Left lung (tissue), 10 donors: Measurements from ENCODE around the gene NTRK2. TPM values are rescaled to one million over a fixed set of nuclear protein-coding genes. Genes with fewer than 3 reads are reported as not detected.

Experiments
- ATAC-seq: fragments of 200-7000 bp; cut with Tn5 transposase; one replicate; pipeline ENCODE4 v1.9.1; 2020; ENCODE audit warnings: moderate library complexity
- DNase-seq, 4 donors: peaks; one replicate each; pipeline ENCODE4 v3.0.0-alpha.2; 2013 to 2020
- H3K27ac ChIP-seq, 2 donors: fragments of 200-600 bp; sonication (generic) in 1 of 2; one replicate each; pipeline versions ENCODE4 v1.5.0 to v1.8.0; 2020 to 2021
- H3K27me3 ChIP-seq, 2 donors: fragments of 200-600 bp; sonication (generic) in 1 of 2; one replicate each; pipeline versions ENCODE4 v1.5.0 to v1.8.0; 2020 to 2021
- H3K36me3 ChIP-seq, 2 donors: fragments of 200-600 bp; sonication (generic) in 1 of 2; one replicate each; pipeline versions ENCODE4 v1.5.0 to v1.8.0; 2020 to 2021
- H3K4me1 ChIP-seq, 2 donors: fragments of 200-600 bp; one replicate each; pipeline ENCODE4 v1.8.0; 2021
- H3K4me3 ChIP-seq, 2 donors: fragments of 200-600 bp; sonication (generic) in 1 of 2; one replicate each; pipeline versions ENCODE4 v1.5.0 to v1.8.0; 2020 to 2021; ENCODE audit warnings: mild to moderate bottlenecking in 1 of 2
- H3K9me3 ChIP-seq, 2 donors: fragments of 200-600 bp; sonication (generic) in 1 of 2; one replicate each; pipeline versions ENCODE4 v1.5.0 to v1.8.0; 2020 to 2021
- intact Hi-C, 2 donors: fragments of 100-400 bp; cut with DNase I; formaldehyde crosslinking; loops; one replicate each; pipeline versions ENCODE4 v1.11.2 to v1.14.2; 2022
- polyA plus RNA-seq, 6 donors: library from polyadenylated mRNA; unstranded; fragments of 120-200 nt; gene quantifications; one replicate each; pipeline ENCODE4 v1.2.1, GENCODE V29; 2013; ENCODE audit not compliant: insufficient read length in 6 of 6
- total RNA-seq, 2 donors: library from RNA; stranded (reverse); fragmentation: NEBNext Ultra II Directional; extraction: Animal tissue kit (Norgen Biotek cat#: 25700); gene quantifications; one replicate each; pipeline ENCODE4 v1.2.1, GENCODE V29; 2021
- TF ChIP-seq, protein P1 (sequence below), 2 donors: fragments of 200-600 bp; sonication (generic) in 1 of 2; IDR thresholded peaks; one replicate each; pipeline versions ENCODE4 v1.5.0 to v1.8.0; 2021; ENCODE audit warnings: antibody characterized with exemption in 2 of 2
- donor health status: DM: no; HTN: yes; CAD: no.
- donor health status: DM: no; HTN: no; CAD: no.

Gene NTRK2
- total and polyA plus RNA-seq, 8 donors: 0.29 to 3.8 (median 1.7) TPM

DNA sequence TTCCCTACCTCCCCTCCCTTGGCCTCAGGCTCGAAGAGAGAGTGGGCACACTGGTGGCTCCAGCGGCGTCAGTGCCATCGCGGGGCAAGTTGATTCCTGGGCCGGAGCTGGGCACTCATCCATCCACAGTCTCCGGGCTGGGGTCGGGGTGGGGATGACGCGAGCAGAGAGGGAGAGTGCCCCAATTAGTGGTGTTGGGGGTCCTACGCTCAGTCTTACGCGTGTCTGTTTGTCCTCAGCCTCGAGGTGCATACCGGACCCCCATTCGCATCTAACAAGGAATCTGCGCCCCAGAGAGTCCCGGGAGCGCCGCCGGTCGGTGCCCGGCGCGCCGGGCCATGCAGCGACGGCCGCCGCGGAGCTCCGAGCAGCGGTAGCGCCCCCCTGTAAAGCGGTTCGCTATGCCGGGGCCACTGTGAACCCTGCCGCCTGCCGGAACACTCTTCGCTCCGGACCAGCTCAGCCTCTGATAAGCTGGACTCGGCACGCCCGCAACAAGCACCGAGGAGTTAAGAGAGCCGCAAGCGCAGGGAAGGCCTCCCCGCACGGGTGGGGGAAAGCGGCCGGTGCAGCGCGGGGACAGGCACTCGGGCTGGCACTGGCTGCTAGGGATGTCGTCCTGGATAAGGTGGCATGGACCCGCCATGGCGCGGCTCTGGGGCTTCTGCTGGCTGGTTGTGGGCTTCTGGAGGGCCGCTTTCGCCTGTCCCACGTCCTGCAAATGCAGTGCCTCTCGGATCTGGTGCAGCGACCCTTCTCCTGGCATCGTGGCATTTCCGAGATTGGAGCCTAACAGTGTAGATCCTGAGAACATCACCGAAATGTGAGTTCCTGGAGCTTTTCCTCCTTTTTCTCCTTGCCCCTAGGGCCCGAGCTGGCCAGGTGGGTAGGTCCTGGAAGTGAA lies 861 bp downstream of the NTRK2 start:
- H3K9me3 ChIP-seq: peaks cover 0 to 2% of the 10 kb centered on the region in 2 donors
- TF ChIP-seq, protein P1, sequence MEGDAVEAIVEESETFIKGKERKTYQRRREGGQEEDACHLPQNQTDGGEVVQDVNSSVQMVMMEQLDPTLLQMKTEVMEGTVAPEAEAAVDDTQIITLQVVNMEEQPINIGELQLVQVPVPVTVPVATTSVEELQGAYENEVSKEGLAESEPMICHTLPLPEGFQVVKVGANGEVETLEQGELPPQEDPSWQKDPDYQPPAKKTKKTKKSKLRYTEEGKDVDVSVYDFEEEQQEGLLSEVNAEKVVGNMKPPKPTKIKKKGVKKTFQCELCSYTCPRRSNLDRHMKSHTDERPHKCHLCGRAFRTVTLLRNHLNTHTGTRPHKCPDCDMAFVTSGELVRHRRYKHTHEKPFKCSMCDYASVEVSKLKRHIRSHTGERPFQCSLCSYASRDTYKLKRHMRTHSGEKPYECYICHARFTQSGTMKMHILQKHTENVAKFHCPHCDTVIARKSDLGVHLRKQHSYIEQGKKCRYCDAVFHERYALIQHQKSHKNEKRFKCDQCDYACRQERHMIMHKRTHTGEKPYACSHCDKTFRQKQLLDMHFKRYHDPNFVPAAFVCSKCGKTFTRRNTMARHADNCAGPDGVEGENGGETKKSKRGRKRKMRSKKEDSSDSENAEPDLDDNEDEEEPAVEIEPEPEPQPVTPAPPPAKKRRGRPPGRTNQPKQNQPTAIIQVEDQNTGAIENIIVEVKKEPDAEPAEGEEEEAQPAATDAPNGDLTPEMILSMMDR (IDR thresholded peaks at IDR 0.05): no peak
- no peaks in the 10 kb centered on the region for H3K36me3 ChIP-seq
- H3K27ac ChIP-seq: peak overlapping the region in 1 of 2 donors; percentile 33
- H3K27me3 ChIP-seq: peaks cover 53 to 80% of the 10 kb centered on the region in 2 donors
- H3K4me1 ChIP-seq: peaks cover 14 to 31% of the 10 kb centered on the region in 2 donors
- ATAC-seq (no peak), DNase-seq (peak in 1 of 4 donors; percentile 79)
- intact Hi-C loops: no loop called here
- peak overlapping the region; percentile 17 to 46 for H3K4me3 ChIP-seq

DNA sequence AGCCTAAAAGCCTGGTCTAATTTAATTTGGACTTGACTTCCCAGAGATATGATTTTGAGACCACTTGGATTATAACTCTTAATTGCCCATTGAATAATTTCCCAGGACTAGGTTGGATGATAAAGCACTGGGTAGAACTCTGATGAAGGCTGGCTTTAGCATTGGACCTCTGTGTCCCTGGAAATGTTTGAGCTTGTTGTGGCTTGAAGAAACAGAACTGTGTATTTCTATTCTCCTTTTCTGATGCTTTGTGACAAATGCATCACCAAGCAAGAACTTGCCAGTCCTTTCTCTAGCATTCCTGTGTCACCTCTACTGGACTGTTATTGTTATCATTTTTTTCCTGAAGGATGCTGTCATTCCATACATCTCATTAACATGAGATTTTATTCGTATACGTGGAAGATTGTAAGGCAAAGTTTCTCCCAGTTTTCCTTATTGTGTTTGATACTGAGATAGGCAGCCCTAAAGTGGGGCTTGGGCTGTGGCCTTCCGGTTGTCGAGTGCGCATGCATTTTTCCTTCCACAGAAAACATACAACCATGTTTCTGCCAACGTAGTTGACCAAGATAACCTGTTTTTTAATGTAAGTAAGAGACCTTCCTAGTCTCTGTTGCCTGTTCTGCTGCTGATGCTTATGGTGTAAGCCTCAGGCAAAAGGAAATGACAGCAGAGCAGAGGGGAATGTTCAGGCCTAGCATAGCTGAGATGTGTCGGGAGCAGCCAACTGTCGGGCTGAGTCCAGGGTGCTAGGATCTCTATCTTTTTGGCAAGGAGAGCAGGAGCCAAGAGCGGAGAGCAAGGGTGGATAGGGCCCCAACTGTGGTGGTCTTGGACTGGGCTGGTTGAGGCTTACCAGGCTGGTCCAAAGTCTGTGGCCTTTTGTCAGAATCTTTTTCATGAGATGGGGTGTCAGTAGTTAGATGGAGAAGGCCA lies 2.3 kb downstream of the NTRK2 start:
- peak overlapping the region in 1 of 2 donors; percentile 46 for H3K4me3 ChIP-seq
- intact Hi-C loops: no loop called here
- TF ChIP-seq, protein P1 (IDR thresholded peaks at IDR 0.05): no peak
- no peak for ATAC-seq
- peaks cover 53 to 69% of the 10 kb centered on the region in 2 donors for H3K27me3 ChIP-seq
- no peaks in the 10 kb centered on the region for H3K36me3 ChIP-seq
- no peak for DNase-seq
- no peak overlapping the region for H3K27ac ChIP-seq
- H3K4me1 ChIP-seq: peaks cover 14 to 31% of the 10 kb centered on the region in 2 donors
- H3K9me3 ChIP-seq: no peaks in the 10 kb centered on the region

DNA sequence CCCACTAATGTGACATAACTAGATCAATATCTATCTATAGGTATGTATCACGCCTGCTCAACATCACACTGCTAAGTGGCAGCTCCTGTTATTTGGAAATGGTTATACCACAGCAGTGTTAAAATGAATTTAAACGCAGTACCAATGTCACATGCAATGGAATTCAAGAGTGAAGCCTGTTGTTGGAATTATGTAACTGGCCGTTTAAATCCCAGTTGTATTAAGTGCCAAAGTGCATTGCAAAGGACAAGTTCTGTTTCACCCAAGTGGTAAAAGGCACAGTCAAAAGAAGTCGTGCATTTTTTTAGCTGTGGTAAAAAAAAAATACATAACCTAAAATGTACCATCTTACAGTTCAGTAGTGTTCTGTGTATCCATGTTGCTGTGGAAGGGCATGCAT lies 4.3 kb downstream of the NTRK2 start:
- no peak for ATAC-seq

DNA sequence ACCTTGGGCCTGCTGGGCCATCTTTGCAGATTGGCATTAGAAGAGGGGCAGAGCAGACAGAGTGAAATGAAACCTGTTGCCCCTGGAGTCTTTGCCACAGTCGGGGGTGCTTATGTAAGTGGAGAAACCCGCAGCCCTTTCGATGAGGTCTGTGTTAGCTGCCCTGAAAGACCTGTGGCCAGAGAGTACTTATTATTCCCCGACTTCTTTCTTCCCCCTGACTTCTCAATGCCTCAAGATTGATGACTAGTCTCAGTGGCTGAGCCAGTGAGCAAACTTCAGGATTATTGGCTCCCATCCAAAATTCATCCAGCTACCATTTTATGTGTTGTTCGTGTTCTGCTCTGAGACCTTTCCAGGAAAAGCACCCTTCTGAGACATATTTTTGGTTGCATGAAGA lies 7.6 kb downstream of the NTRK2 start:
- TF ChIP-seq, protein P1 (IDR thresholded peaks at IDR 0.05): no peak
- no peaks in the 10 kb centered on the region for H3K9me3 ChIP-seq
- H3K27me3 ChIP-seq: peaks cover 7 to 16% of the 10 kb centered on the region in 2 donors
- H3K27ac ChIP-seq: no peak overlapping the region
- H3K4me1 ChIP-seq: no peaks in the 10 kb centered on the region
- intact Hi-C loops: no loop called here
- no peaks in the 10 kb centered on the region for H3K36me3 ChIP-seq
- no peak for DNase-seq
- no peak overlapping the region for H3K4me3 ChIP-seq
- ATAC-seq: no peak

More for the DNA sequence above, 4.3 kb downstream of the NTRK2 start:
- TF ChIP-seq, protein P1 (IDR thresholded peaks at IDR 0.05): no peak
- Histone ChIP-seq H3K27ac (no peak overlapping the region), H3K36me3 (no peaks in the 10 kb centered on the region), H3K27me3 (peaks cover 33 to 49% of the 10 kb centered on the region in 2 donors), H3K9me3 (no peaks in the 10 kb centered on the region), H3K4me3 (no peak overlapping the region), H3K4me1 (peaks cover 14 to 18% of the 10 kb centered on the region in 2 donors)
- intact Hi-C loops: no loop called here
- no peak for DNase-seq
